ENCODE measurements around the gene KCNK2. TPM values are rescaled to one million over a fixed set of nuclear protein-coding genes. Genes with fewer than 3 reads are reported as not detected.

KCNK2 gene
- total RNA-seq, 1 experiment from 2014 or later, result 1.1 TPM

- no peak for DNase-seq
- no peaks in the 10 kb centered on the region for H3K4me1 Mint-ChIP-seq (ENCODE audit: low read depth, unreplicated experiment)
- CTCF ChIA-PET, result no interaction called here
- no peak for TF ChIP-seq CTCF (IDR thresholded peaks at IDR 0.05; ENCODE audit: unreplicated experiment)
- intact Hi-C loops (cut with micrococcal nuclease; ENCODE audit: unreplicated experiment), result no loop called here
- H3K4me3 Mint-ChIP-seq (ENCODE audit: low read depth, unreplicated experiment), result no peak overlapping the region
- no TSS peak for BruUV-seq (replicated peaks)
- H3K9me3 Mint-ChIP-seq (ENCODE audit: low read depth, unreplicated experiment), result no peaks in the 10 kb centered on the region
- no peak overlapping the region for H3K27ac Mint-ChIP-seq (ENCODE audit: unreplicated experiment)
- H3K27me3 Mint-ChIP-seq (ENCODE audit: unreplicated experiment), result no peaks in the 10 kb centered on the region
- no peaks in the 10 kb centered on the region for H3K36me3 Mint-ChIP-seq (ENCODE audit: insufficient read depth, unreplicated experiment)
Measured at GRCh38 chr1:215095524-215095923, 13.0 kb downstream of the KCNK2 start.

GRCh38 chr1:215101511-215101910 is 19.0 kb downstream of the KCNK2 start:
- intact Hi-C loops (cut with micrococcal nuclease; ENCODE audit: unreplicated experiment), result no loop called here

GRCh38 chr1:215104283-215104682 is 21.7 kb downstream of the KCNK2 start:
- no TSS peak for BruUV-seq (replicated peaks)
- Mint-ChIP-seq H3K27ac (ENCODE audit: unreplicated experiment) (no peak overlapping the region), H3K27me3 (ENCODE audit: unreplicated experiment) (no peaks in the 10 kb centered on the region)

More at GRCh38 chr1:215101511-215101910, 19.0 kb downstream of the KCNK2 start:
- no TSS peak for BruUV-seq (replicated peaks)
- H3K27ac Mint-ChIP-seq (ENCODE audit: unreplicated experiment), result no peak overlapping the region
- no peaks in the 10 kb centered on the region for H3K9me3 Mint-ChIP-seq (ENCODE audit: low read depth, unreplicated experiment)
- DNase-seq, result no peak
- H3K27me3 Mint-ChIP-seq (ENCODE audit: unreplicated experiment), result no peaks in the 10 kb centered on the region
- peaks cover 8% of the 10 kb centered on the region for H3K4me1 Mint-ChIP-seq (ENCODE audit: low read depth, unreplicated experiment)
- H3K4me3 Mint-ChIP-seq (ENCODE audit: low read depth, unreplicated experiment), result no peak overlapping the region
- CTCF ChIA-PET, result no interaction called here
- no peaks in the 10 kb centered on the region for H3K36me3 Mint-ChIP-seq (ENCODE audit: insufficient read depth, unreplicated experiment)
- TF ChIP-seq CTCF (IDR thresholded peaks at IDR 0.05; ENCODE audit: unreplicated experiment), result no peak

GRCh38 chr1:215106067-215106466 is 23.5 kb downstream of the KCNK2 start:
- Mint-ChIP-seq H3K4me3 (ENCODE audit: low read depth, unreplicated experiment) (no peak overlapping the region), H3K36me3 (ENCODE audit: insufficient read depth, unreplicated experiment) (no peaks in the 10 kb centered on the region), H3K9me3 (ENCODE audit: low read depth, unreplicated experiment) (no peaks in the 10 kb centered on the region), H3K27ac (ENCODE audit: unreplicated experiment) (no peak overlapping the region), H3K4me1 (ENCODE audit: low read depth, unreplicated experiment) (peaks cover 8% of the 10 kb centered on the region), H3K27me3 (ENCODE audit: unreplicated experiment) (no peaks in the 10 kb centered on the region)
- BruUV-seq (replicated peaks), result no TSS peak
- DNase-seq, result no peak
- intact Hi-C loops (cut with micrococcal nuclease; ENCODE audit: unreplicated experiment), result no loop called here
- no peak for TF ChIP-seq CTCF (IDR thresholded peaks at IDR 0.05; ENCODE audit: unreplicated experiment)
- CTCF ChIA-PET, result no interaction called here

More at GRCh38 chr1:215104283-215104682, 21.7 kb downstream of the KCNK2 start:
- Mint-ChIP-seq H3K4me1 (ENCODE audit: low read depth, unreplicated experiment) (peaks cover 8% of the 10 kb centered on the region), H3K36me3 (ENCODE audit: insufficient read depth, unreplicated experiment) (no peaks in the 10 kb centered on the region), H3K9me3 (ENCODE audit: low read depth, unreplicated experiment) (no peaks in the 10 kb centered on the region), H3K4me3 (ENCODE audit: low read depth, unreplicated experiment) (no peak overlapping the region)
- intact Hi-C loops (cut with micrococcal nuclease; ENCODE audit: unreplicated experiment), result no loop called here
- CTCF ChIA-PET, result interaction anchor here (0.5 kb wide), 1 partner anchor 21 kb away, joined by 4 read pairs; no protein-coding TSS in a partner anchor
- no peak for TF ChIP-seq CTCF (IDR thresholded peaks at IDR 0.05; ENCODE audit: unreplicated experiment)
- DNase-seq, result no peak

All from Calu3 (cell line).